Measurements from ENCODE around the gene TMEM123. TPM values are rescaled to one million over a fixed set of nuclear protein-coding genes. Genes with fewer than 3 reads are reported as not detected.
"Not testable (repeated sequence)": the region's sequence is repeated elsewhere in the genome, so short reads cannot be mapped to it uniquely, and the experiment has no call there.

The TMEM123 gene
- total and polyA plus RNA-seq, 10 donors = 51.3 to 184 (median 146) TPM

GRCh38 chr11:102439063-102439363 is 13.6 kb downstream of the TMEM123 start:
- H3K9me3 ChIP-seq; H3K27me3 ChIP-seq (replicated peaks in 1 of 7); DNase-seq; H3K4me3 ChIP-seq; intact Hi-C loops (cut with DNase I; ENCODE audit: low total_unique reads): not testable (repeated sequence)
- H3K36me3 ChIP-seq = peaks cover 0 to 35% (median 0%) of the 10 kb centered on the region in 6 donors
- H3K4me1 ChIP-seq = peaks cover 0 to 61% (median 14%) of the 10 kb centered on the region in 6 donors
- peak overlapping the region in 1 of 8 donors; percentile 27 for H3K27ac ChIP-seq
- WGBS, 5 donors = 66 to 85% (median 79%) methylated on average over 4 of the region's 4 CpGs

GRCh38 chr11:102438311-102439062 is 14.1 kb downstream of the TMEM123 start:
- no peaks in the 10 kb centered on the region for H3K27me3 ChIP-seq (replicated peaks in 1 of 7)
- no peak for DNase-seq
- 87 to 89% (median 88%) methylated on average over 18 of the region's 18 CpGs for WGBS, 5 donors

GRCh38 chr11:102437727-102438126 is 14.8 kb downstream of the TMEM123 start:
- intact Hi-C loops (cut with DNase I; ENCODE audit: low total_unique reads) = no loop called here
- WGBS, 5 donors = 75 to 83% (median 79%) methylated on average over 2 of the region's 2 CpGs
- no peak for DNase-seq

More at GRCh38 chr11:102438311-102439062, 14.1 kb downstream of the TMEM123 start:
- TF ChIP-seq POLR2AphosphoS5 (IDR thresholded peaks at IDR 0.05) (peak in 1 of 3 donors; percentile 42), CTCF (IDR thresholded peaks at IDR 0.05 in 8 of 11, conservative IDR thresholded peaks at IDR 0.05 in 3 of 11) (no peak)
- Histone ChIP-seq H3K27ac (peak overlapping the region in 1 of 8 donors; percentile 27), H3K36me3 (peaks cover 0 to 35% (median 0%) of the 10 kb centered on the region in 6 donors), H3K4me3 (no peak overlapping the region), H3K9me3 (no peaks in the 10 kb centered on the region), H3K4me1 (peaks cover 0 to 61% (median 14%) of the 10 kb centered on the region in 6 donors)
- intact Hi-C loops (cut with DNase I; ENCODE audit: low total_unique reads) = no loop called here

GRCh38 chr11:102436976-102437375 is 15.6 kb downstream of the TMEM123 start:
- peak overlapping the region in 3 of 8 donors; percentile 20 to 28 (median 26) for H3K27ac ChIP-seq
- WGBS, 5 donors = 82 to 91% (median 89%) methylated on average over 2 of the region's 2 CpGs
- no peak for TF ChIP-seq CTCF (IDR thresholded peaks at IDR 0.05 in 8 of 11, conservative IDR thresholded peaks at IDR 0.05 in 3 of 11)
- TF ChIP-seq POLR2AphosphoS5 (IDR thresholded peaks at IDR 0.05) = no peak
- no peak for TF ChIP-seq POLR2A (IDR thresholded peaks at IDR 0.05)

More at GRCh38 chr11:102437727-102438126, 14.8 kb downstream of the TMEM123 start:
- Histone ChIP-seq H3K27me3 (replicated peaks in 1 of 7) (no peaks in the 10 kb centered on the region), H3K9me3 (peaks cover 0 to 5% (median 3%) of the 10 kb centered on the region in 8 donors), H3K27ac (no peak overlapping the region), H3K36me3 (peaks cover 0 to 43% (median 0%) of the 10 kb centered on the region in 6 donors), H3K4me1 (peaks cover 0 to 55% (median 14%) of the 10 kb centered on the region in 6 donors), H3K4me3 (no peak overlapping the region)
- TF ChIP-seq CTCF (IDR thresholded peaks at IDR 0.05 in 8 of 11, conservative IDR thresholded peaks at IDR 0.05 in 3 of 11) (no peak), POLR2A (IDR thresholded peaks at IDR 0.05) (no peak), POLR2AphosphoS5 (IDR thresholded peaks at IDR 0.05) (no peak)

More at GRCh38 chr11:102436976-102437375, 15.6 kb downstream of the TMEM123 start:
- DNase-seq = no peak
- Histone ChIP-seq H3K27me3 (replicated peaks in 1 of 7) (no peaks in the 10 kb centered on the region), H3K4me3 (no peak overlapping the region), H3K9me3 (peaks cover 0 to 11% (median 7%) of the 10 kb centered on the region in 8 donors), H3K36me3 (peaks cover 0 to 50% (median 0%) of the 10 kb centered on the region in 6 donors), H3K4me1 (peaks cover 0 to 53% (median 11%) of the 10 kb centered on the region in 6 donors)
- intact Hi-C loops (cut with DNase I; ENCODE audit: low total_unique reads) = no loop called here

All from spleen (tissue), 11 donors.